Mammary epithelial cell (primary cell): ENCODE measurements around the gene TREM1.

ENCODE experiments used
- CTCF ChIP-seq, 2 donors: IDR thresholded peaks in 1 of 2; conservative IDR thresholded peaks in 1 of 2; 2 replicates each; pipeline ENCODE4 v1.5.1; 2011 to 2012; ENCODE audit warnings: inconsistent platforms in 2 of 2, low read length in 2 of 2, mild to moderate bottlenecking in 2 of 2, control low read depth in 1 of 2, low read depth in 1 of 2; ENCODE audit not compliant: insufficient read depth in 1 of 2; ENCODE audit errors: extremely low read depth in 1 of 2
- EZH2 ChIP-seq: IDR thresholded peaks from 2 replicates; pipeline ENCODE4 v1.6.1; 2012; ENCODE audit warnings: low read length, inconsistent platforms, borderline replicate concordance

- TF ChIP-seq CTCF (conservative IDR thresholded peaks at IDR 0.05 in 1 of 2, IDR thresholded peaks at IDR 0.05 in 1 of 2; ENCODE audit: extremely low read depth in 1 of 2, insufficient read depth in 1 of 2, low read depth in 1 of 2, low read length in 2 of 2) (no peak), EZH2 (no peak)
Observed at GRCh38 chr6:41280381-41281057, 6.0 kb downstream of the TREM1 start.
